ENCODE data around the gene RASGRF1. TPM values are rescaled to one million over a fixed set of nuclear protein-coding genes. Genes with fewer than 3 reads are reported as not detected.

The RASGRF1 gene
- polyA plus RNA-seq, 3 donors = 0.11 TPM; not detected in 2

DNA sequence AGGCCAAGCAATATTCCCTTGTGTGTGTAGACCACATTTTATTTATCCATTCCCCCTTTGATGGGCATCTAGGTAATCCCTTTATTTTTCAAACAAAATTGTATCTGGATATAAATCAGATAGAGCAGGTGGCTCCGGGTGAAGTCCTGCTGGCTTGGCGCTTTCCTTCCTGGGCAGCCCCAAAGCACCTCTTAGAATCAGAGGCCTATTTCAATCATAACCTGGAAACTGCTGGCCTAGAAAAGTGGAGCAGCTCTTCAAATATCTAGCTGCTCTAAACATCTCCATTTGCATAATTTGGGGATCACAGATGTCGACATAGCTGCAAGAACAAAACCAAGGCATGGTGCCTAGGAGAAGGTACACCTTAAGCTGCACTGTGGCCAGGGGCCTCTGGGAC is 40.2 kb downstream of the RASGRF1 start:
- H3K4me3 ChIP-seq (replicated peaks in 1 of 3; ENCODE audit: low read depth in 2 of 3, low read length in 3 of 3) = no peak overlapping the region
- TF ChIP-seq, protein P1, sequence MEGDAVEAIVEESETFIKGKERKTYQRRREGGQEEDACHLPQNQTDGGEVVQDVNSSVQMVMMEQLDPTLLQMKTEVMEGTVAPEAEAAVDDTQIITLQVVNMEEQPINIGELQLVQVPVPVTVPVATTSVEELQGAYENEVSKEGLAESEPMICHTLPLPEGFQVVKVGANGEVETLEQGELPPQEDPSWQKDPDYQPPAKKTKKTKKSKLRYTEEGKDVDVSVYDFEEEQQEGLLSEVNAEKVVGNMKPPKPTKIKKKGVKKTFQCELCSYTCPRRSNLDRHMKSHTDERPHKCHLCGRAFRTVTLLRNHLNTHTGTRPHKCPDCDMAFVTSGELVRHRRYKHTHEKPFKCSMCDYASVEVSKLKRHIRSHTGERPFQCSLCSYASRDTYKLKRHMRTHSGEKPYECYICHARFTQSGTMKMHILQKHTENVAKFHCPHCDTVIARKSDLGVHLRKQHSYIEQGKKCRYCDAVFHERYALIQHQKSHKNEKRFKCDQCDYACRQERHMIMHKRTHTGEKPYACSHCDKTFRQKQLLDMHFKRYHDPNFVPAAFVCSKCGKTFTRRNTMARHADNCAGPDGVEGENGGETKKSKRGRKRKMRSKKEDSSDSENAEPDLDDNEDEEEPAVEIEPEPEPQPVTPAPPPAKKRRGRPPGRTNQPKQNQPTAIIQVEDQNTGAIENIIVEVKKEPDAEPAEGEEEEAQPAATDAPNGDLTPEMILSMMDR (IDR thresholded peaks at IDR 0.05) = no peak
- 100% methylated on average over 2 of the region's 3 CpGs for WGBS (ENCODE audit: insufficient coverage)

DNA sequence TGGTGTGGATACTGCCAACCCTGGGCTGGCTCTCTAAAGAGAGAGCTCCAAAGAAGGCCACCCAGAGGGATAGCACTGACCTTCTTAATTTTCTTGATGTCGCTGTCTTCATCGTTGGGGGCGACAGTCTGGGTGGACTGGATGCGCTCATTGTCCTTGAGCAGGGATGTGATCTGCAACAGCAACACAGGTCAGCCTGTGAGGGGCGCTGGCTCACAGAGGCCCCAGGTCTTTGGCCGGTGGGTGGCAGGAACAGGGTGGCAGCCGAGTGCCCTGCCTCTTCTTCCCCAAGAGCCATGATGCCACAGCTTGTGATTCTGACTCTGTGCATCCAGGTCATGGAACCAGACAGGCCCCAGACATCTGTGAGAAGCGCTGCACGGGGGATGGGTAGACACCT is 41.2 kb downstream of the RASGRF1 start:
- TF ChIP-seq, protein P1 (IDR thresholded peaks at IDR 0.05) = no peak
- H3K9ac ChIP-seq (ENCODE audit: insufficient read depth, low read length, poor library complexity, severe bottlenecking) = no peak overlapping the region
- H3K9me3 Mint-ChIP-seq = peaks cover 0 to 4% (median under 1%) of the 10 kb centered on the region in 7 donors
- H3K36me3 ChIP-seq (replicated peaks in 1 of 2; ENCODE audit: control insufficient read depth in 1 of 2, insufficient read depth in 2 of 2, low read length in 2 of 2) = no peaks in the 10 kb centered on the region
- no peaks in the 10 kb centered on the region for H3K4me1 Mint-ChIP-seq
- H3K27ac Mint-ChIP-seq = no peak overlapping the region
- H4K20me1 ChIP-seq (ENCODE audit: insufficient read depth, low read length) = no peaks in the 10 kb centered on the region
- H3K4me2 ChIP-seq (replicated peaks; ENCODE audit: extremely low read depth, low read length, poor library complexity, severe bottlenecking) = no peak overlapping the region
- no peak for DNase-seq
- peaks cover 0 to under 1% of the 10 kb centered on the region in 2 donors for H3K27me3 ChIP-seq (ENCODE audit: control insufficient read depth in 2 of 2, insufficient read depth in 2 of 2, low read length in 2 of 2)
- no peaks in the 10 kb centered on the region for H3K79me2 ChIP-seq (ENCODE audit: insufficient read depth, low read length)
- H3K36me3 Mint-ChIP-seq = no peaks in the 10 kb centered on the region
- H3K4me1 ChIP-seq (ENCODE audit: control insufficient read depth in 1 of 2, insufficient read depth in 2 of 2, low read length in 2 of 2) = no peaks in the 10 kb centered on the region
- intact Hi-C loops (cut with micrococcal nuclease) = no loop called here
- H3K4me3 Mint-ChIP-seq = no peak overlapping the region
- H3K27me3 Mint-ChIP-seq (ENCODE audit: low read depth in 3 of 3) = peaks cover 6 to 13% (median 11%) of the 10 kb centered on the region in 3 donors
- 97% methylated on average over 9 of the region's 9 CpGs for WGBS (ENCODE audit: insufficient coverage)
- no peak overlapping the region for H2AFZ ChIP-seq (ENCODE audit: insufficient read depth, low read depth, low read length, poor library complexity, severe bottlenecking)
- H3K27ac ChIP-seq (ENCODE audit: low read depth in 1 of 2, low read length in 2 of 2) = no peak overlapping the region
- H3K4me3 ChIP-seq (replicated peaks in 1 of 3; ENCODE audit: low read depth in 2 of 3, low read length in 3 of 3) = no peak overlapping the region
- H3K9me3 ChIP-seq (replicated peaks in 1 of 2; ENCODE audit: control insufficient read depth in 1 of 2, insufficient read depth in 1 of 2, low read length in 2 of 2) = no peaks in the 10 kb centered on the region

More for the DNA sequence above, 40.2 kb downstream of the RASGRF1 start:
- intact Hi-C loops (cut with micrococcal nuclease) = no loop called here
- Histone ChIP-seq H4K20me1 (ENCODE audit: insufficient read depth, low read length) (no peaks in the 10 kb centered on the region), H3K27me3 (ENCODE audit: control insufficient read depth in 2 of 2, insufficient read depth in 2 of 2, low read length in 2 of 2) (no peaks in the 10 kb centered on the region), H3K9ac (ENCODE audit: insufficient read depth, low read length, poor library complexity, severe bottlenecking) (no peak overlapping the region), H3K9me3 (replicated peaks in 1 of 2; ENCODE audit: control insufficient read depth in 1 of 2, insufficient read depth in 1 of 2, low read length in 2 of 2) (no peaks in the 10 kb centered on the region), H3K27ac (ENCODE audit: low read depth in 1 of 2, low read length in 2 of 2) (no peak overlapping the region), H3K4me2 (replicated peaks; ENCODE audit: extremely low read depth, low read length, poor library complexity, severe bottlenecking) (no peak overlapping the region), H2AFZ (ENCODE audit: insufficient read depth, low read depth, low read length, poor library complexity, severe bottlenecking) (no peak overlapping the region), H3K4me1 (ENCODE audit: control insufficient read depth in 1 of 2, insufficient read depth in 2 of 2, low read length in 2 of 2) (no peaks in the 10 kb centered on the region), H3K79me2 (ENCODE audit: insufficient read depth, low read length) (no peaks in the 10 kb centered on the region), H3K36me3 (replicated peaks in 1 of 2; ENCODE audit: control insufficient read depth in 1 of 2, insufficient read depth in 2 of 2, low read length in 2 of 2) (no peaks in the 10 kb centered on the region)
- Mint-ChIP-seq H3K36me3 (no peaks in the 10 kb centered on the region), H3K27ac (no peak overlapping the region), H3K4me1 (no peaks in the 10 kb centered on the region), H3K9me3 (peaks cover 0 to 4% (median 0%) of the 10 kb centered on the region in 7 donors), H3K4me3 (no peak overlapping the region), H3K27me3 (ENCODE audit: low read depth in 3 of 3) (peaks cover 6 to 13% (median 9%) of the 10 kb centered on the region in 3 donors)
- DNase-seq = no peak
